Urinary bladder (tissue), 4 donors: ENCODE measurements around the gene PPP1R16B. TPM values are rescaled to one million over a fixed set of nuclear protein-coding genes. Genes with fewer than 3 reads are reported as not detected.

Experiments used
- DNase-seq: peaks from one replicate; pipeline ENCODE4 v3.0.0-alpha.2; 2015; ENCODE audit errors: extremely low spot score
- H3K27ac ChIP-seq: one replicate; pipeline ENCODE4 v1.5.1; 2013; ENCODE audit warnings: low read depth, mild to moderate bottlenecking, moderate library complexity
- H3K36me3 ChIP-seq: one replicate; pipeline ENCODE4 v1.6.1; 2013; ENCODE audit warnings: mild to moderate bottlenecking, moderate library complexity; ENCODE audit not compliant: insufficient read depth
- H3K4me1 ChIP-seq: one replicate; pipeline ENCODE4 v1.6.1; 2013; ENCODE audit warnings: mild to moderate bottlenecking, moderate library complexity; ENCODE audit not compliant: insufficient read depth
- H3K4me3 ChIP-seq: one replicate; pipeline ENCODE4 v1.5.1; 2013; ENCODE audit warnings: low read depth, low read length
- WGBS: extraction: QIAGEN DNeasy Blood & Tissue Kit; methylation state at CpG from one replicate; pipeline ENCODE4 v1.1.7; 2013; 5-methylcytosine and 5-hydroxymethylcytosine counted together
- polyA plus RNA-seq: library from polyadenylated mRNA; stranded (reverse); fragments of 200-250 nt; gene quantifications from one replicate; pipeline ENCODE4 v1.2.3, GENCODE V29; 2013
- total RNA-seq: library from RNA; depleted of rRNA; stranded (reverse); fragments of >200 nt; gene quantifications from one replicate; pipeline ENCODE4 v1.2.3, GENCODE V29; 2014
- donor health status: healthy with polysubstance abuse.
- donor health status: healthy.

PPP1R16B gene
- total RNA-seq (5.6 TPM), polyA plus RNA-seq (8.0 TPM)

GRCh38 chr20:38805502-38805957 is at the start of gene PPP1R16B:
Gene PPP1R16B, plus strand, starts transcription at chr20:38805697. Its CDS starts 30,229 bp downstream, at chr20:38835926.
- Histone ChIP-seq H3K4me3 (peak within 1 kb of the TSS; percentile 55), H3K4me1 (peaks cover 3% of the 10 kb centered on the region), H3K27ac (peak within 1 kb of the TSS; percentile 28), H3K36me3 (no peaks in the 10 kb centered on the region)
- WGBS = 3% methylated on average over 40 of the region's 40 CpGs
- DNase-seq = no peak

GRCh38 chr20:38757145-38757775 is 48.2 kb upstream of the PPP1R16B start:
- no peak overlapping the region for H3K27ac ChIP-seq
- H3K36me3 ChIP-seq = peaks cover 7% of the 10 kb centered on the region
- 85% methylated on average over 7 of the region's 7 CpGs for WGBS
- H3K4me3 ChIP-seq = no peak overlapping the region
- H3K4me1 ChIP-seq = no peaks in the 10 kb centered on the region
- DNase-seq = no peak

- no peak overlapping the region for H3K27ac ChIP-seq
- DNase-seq = no peak
- H3K4me1 ChIP-seq = no peaks in the 10 kb centered on the region
- no peak overlapping the region for H3K4me3 ChIP-seq
- peaks cover 6% of the 10 kb centered on the region for H3K36me3 ChIP-seq
- WGBS = 94% methylated on average over 7 of the region's 7 CpGs
Observed at GRCh38 chr20:38759106-38759505, 46.4 kb upstream of the PPP1R16B start.

DNA sequence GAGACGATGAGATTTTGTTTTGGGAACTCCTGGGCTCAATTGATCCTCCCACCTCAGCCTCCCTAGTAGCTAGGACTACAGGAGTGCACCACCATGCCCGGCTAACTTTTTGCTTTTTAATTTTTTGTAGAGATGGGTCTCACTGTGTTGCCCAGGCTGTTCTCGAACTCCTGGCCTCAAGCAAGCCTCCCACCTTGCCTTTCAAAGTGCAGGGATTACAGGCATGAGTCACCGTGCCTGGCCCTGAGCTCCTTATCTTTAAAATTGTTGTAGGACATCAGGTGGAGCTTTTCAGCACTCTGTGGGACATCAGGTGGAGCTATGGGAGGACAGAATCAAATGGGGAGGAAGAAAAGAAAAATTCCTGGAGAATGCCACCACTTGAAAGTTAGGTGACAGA is 44.5 kb upstream of the PPP1R16B start:
- Histone ChIP-seq H3K4me3 (no peak overlapping the region), H3K27ac (no peak overlapping the region), H3K36me3 (no peaks in the 10 kb centered on the region), H3K4me1 (peaks cover 2% of the 10 kb centered on the region)
- no peak for DNase-seq
- WGBS = 94% methylated on average over 4 of the region's 4 CpGs

DNA sequence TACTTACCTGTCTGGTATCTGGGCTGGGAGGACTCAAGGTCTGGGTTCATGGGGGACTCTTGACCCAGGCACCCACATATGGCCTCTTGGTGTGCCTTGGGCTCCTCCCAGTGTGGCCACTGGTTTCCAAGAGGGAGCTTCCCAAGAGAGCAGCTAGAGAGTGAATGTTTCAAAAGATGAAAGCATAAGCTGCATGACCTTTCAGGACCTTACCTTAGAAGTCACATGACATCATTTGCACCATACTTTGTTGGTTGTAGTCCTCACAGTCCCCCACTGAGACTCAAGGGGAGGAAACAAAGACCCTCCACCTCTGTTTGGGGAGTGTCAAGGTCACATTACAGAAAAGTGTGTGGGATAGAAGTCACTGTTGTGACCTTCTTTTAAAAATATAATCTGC is 43.3 kb upstream of the PPP1R16B start:
- peaks cover 2% of the 10 kb centered on the region for H3K4me1 ChIP-seq
- no peak overlapping the region for H3K4me3 ChIP-seq
- no peak overlapping the region for H3K27ac ChIP-seq
- no peak for DNase-seq
- H3K36me3 ChIP-seq = no peaks in the 10 kb centered on the region

- H3K36me3 ChIP-seq = no peaks in the 10 kb centered on the region
- peaks cover 2% of the 10 kb centered on the region for H3K4me1 ChIP-seq
- 78% methylated on average over 1 of the region's 1 CpG for WGBS
- H3K4me3 ChIP-seq = no peak overlapping the region
- DNase-seq = no peak
- H3K27ac ChIP-seq = no peak overlapping the region
Observed at GRCh38 chr20:38763616-38764015, 41.9 kb upstream of the PPP1R16B start.

- WGBS = 74% methylated on average over 11 of the region's 11 CpGs
- DNase-seq = no peak
- Histone ChIP-seq H3K4me3 (no peak overlapping the region), H3K4me1 (peaks cover 2% of the 10 kb centered on the region), H3K27ac (no peak overlapping the region), H3K36me3 (no peaks in the 10 kb centered on the region)
Observed at GRCh38 chr20:38764567-38765318, 40.8 kb upstream of the PPP1R16B start.

GRCh38 chr20:38766071-38766470 is 39.4 kb upstream of the PPP1R16B start:
- 58% methylated on average over 4 of the region's 4 CpGs for WGBS
- no peak overlapping the region for H3K4me3 ChIP-seq
- H3K27ac ChIP-seq = no peak overlapping the region
- H3K36me3 ChIP-seq = no peaks in the 10 kb centered on the region
- peaks cover 2% of the 10 kb centered on the region for H3K4me1 ChIP-seq
- DNase-seq = no peak

DNA sequence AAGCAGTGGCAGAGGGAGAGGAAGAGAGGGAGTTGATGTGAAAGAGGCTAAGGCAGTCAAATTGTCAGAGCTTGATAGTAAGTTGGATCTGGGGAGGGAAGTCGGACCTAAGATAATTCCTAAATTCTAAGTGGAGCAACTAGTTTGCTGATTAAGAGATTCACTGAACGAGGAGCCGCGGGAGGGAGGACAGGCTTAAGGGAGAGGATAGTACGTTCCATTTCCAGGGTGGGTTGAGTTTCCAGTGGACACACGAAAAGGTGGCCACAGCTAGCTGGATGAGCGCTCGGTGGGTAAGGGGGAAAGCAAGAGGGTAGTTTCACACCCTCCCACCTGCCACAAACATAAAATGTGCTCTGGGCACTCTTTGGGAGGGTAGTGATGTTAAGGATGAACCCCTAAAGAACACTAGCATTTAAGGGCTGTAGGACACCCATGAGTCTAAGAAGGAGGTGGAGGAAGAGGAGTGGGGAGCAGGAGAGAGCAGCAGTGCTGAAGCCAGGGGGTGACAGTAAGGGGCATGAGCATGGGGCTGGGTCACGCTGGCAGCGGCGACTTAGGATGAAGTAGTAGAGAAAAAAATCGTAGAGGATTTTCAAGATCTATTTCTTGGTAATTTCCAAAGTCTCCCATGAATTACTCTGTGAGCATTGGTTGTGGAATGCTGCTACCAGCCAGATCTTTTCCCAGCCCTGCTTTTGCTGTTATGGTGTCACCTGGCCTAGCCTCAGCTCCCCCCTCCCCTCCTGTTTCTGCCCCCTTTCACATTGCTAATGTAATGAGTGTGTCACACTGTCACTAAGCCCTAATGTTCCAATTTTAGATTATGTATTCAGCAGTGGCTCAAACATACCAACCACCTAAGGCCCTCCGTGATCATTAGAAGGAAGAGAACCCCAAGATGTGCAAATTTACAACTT is 35.9 kb upstream of the PPP1R16B start:
- DNase-seq = no peak
- H3K4me3 ChIP-seq = no peak overlapping the region
- no peak overlapping the region for H3K27ac ChIP-seq
- WGBS = 95% methylated on average over 13 of the region's 13 CpGs
- H3K4me1 ChIP-seq = peaks cover under 1% of the 10 kb centered on the region
- peaks cover 8% of the 10 kb centered on the region for H3K36me3 ChIP-seq

- DNase-seq = no peak
- 80% methylated on average over 3 of the region's 3 CpGs for WGBS
- no peak overlapping the region for H3K4me3 ChIP-seq
- no peak overlapping the region for H3K27ac ChIP-seq
- H3K4me1 ChIP-seq = no peaks in the 10 kb centered on the region
- H3K36me3 ChIP-seq = peaks cover 8% of the 10 kb centered on the region
Observed at GRCh38 chr20:38770546-38770945, 35.0 kb upstream of the PPP1R16B start.

DNA sequence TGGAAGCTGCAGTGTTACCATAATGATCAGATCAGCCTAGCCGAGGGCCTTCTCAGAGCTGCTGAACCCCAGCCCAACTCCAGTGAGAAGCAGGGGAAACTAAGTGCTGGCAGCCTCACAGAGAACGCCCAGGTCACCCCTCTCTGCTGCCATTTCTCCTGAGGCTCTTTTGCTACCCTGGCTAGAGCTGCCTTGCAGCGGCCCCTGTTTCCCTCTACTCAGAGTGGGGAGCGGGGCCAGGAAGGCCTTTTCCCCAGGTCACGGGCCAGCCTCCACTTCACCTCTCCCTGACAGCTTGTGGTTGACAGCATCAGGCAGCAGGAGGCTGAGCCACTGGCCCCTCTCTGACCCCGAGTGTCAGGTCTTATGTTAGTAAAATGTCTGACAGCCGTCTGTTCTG is 34.5 kb upstream of the PPP1R16B start:
- peaks cover 8% of the 10 kb centered on the region for H3K36me3 ChIP-seq
- no peaks in the 10 kb centered on the region for H3K4me1 ChIP-seq
- H3K4me3 ChIP-seq = no peak overlapping the region
- H3K27ac ChIP-seq = no peak overlapping the region
- no peak for DNase-seq
- WGBS = 88% methylated on average over 7 of the region's 7 CpGs

DNA sequence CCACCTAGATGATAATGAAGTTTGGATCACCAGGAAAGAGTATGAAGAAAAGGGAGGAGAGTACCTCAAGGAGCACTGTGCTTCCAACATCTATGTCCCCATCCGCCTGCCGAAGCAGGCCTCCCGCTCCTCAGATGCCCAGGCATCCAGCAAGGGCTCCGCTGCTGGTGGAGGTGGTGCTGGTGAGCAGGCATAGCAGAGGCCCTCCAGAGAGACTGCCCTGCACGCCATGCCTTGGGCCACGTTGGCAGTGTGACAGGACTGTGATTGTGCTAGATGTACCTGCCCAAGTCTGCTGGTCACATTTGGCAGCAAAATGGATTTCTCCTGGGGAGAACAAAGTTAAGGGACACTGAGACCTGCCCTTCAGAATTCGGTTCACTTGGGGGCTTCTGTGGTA is 33.9 kb upstream of the PPP1R16B start:
- DNase-seq = no peak
- Histone ChIP-seq H3K4me1 (no peaks in the 10 kb centered on the region), H3K36me3 (peaks cover 8% of the 10 kb centered on the region), H3K27ac (no peak overlapping the region), H3K4me3 (no peak overlapping the region)
- WGBS = 85% methylated on average over 7 of the region's 7 CpGs

DNA sequence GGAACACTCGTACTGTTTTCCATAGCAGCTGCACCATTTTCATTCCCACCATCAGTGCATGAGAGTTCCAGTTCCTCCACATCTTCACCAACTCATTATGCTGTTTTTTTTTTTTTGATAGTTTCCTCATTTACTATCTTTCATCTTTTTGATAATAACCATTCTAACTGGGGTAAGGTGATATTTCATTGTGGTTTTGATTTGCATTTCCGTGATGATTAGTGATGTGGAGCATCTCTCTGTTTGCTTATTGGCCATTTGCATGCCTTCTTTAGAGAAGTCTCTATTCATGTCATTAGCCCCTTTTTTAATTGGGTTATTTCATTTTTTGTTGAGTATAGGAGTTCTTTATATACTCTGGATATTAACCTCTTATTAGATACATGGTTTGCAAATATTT is 31.3 kb upstream of the PPP1R16B start:
- H3K27ac ChIP-seq = no peak overlapping the region
- no peaks in the 10 kb centered on the region for H3K4me1 ChIP-seq
- H3K4me3 ChIP-seq = no peak overlapping the region
- peaks cover 8% of the 10 kb centered on the region for H3K36me3 ChIP-seq
- DNase-seq = no peak
- WGBS = 97% methylated on average over 2 of the region's 2 CpGs
